Trophoblast cell (in vitro differentiated cells and primary cell): ENCODE data around the gene ADGRL1.
A peak's percentile ranks its signal among the peaks of the same experiment; 100 is the strongest.
"Not testable (repeated sequence)": the region's sequence is repeated elsewhere in the genome, so short reads cannot be mapped to it uniquely, and the experiment has no call there.

Experiments used
- DNase-seq, 2 donors: peaks; one replicate each; pipeline ENCODE4 v3.0.0-alpha.2; 2016
- H2AFZ ChIP-seq: 2 replicates; pipeline ENCODE4 v1.6.1; 2013; ENCODE audit warnings: low read length, moderate library complexity, mild to moderate bottlenecking; ENCODE audit not compliant: insufficient read depth, poor library complexity
- H2AK5ac ChIP-seq: 2 replicates; pipeline ENCODE4 v1.6.1; 2013; ENCODE audit warnings: mild to moderate bottlenecking, low read length
- H2BK120ac ChIP-seq: 2 replicates; pipeline ENCODE4 v1.6.1; 2013; ENCODE audit warnings: low read length, mild to moderate bottlenecking, moderate library complexity; ENCODE audit not compliant: insufficient read depth, poor library complexity
- H2BK12ac ChIP-seq: 2 replicates; pipeline ENCODE4 v1.6.1; 2013; ENCODE audit warnings: mild to moderate bottlenecking, low read length, moderate library complexity
- H2BK5ac ChIP-seq: 2 replicates; pipeline ENCODE4 v1.6.1; 2013; ENCODE audit warnings: low read length, low read depth, moderate library complexity, mild to moderate bottlenecking; ENCODE audit not compliant: poor library complexity
- H3K14ac ChIP-seq: 2 replicates; pipeline ENCODE4 v1.6.1; 2013; ENCODE audit warnings: mild to moderate bottlenecking, low read length
- H3K18ac ChIP-seq: 2 replicates; pipeline ENCODE4 v1.6.1; 2013; ENCODE audit warnings: mild to moderate bottlenecking, low read length
- H3K23ac ChIP-seq: 2 replicates; pipeline ENCODE4 v1.6.1; 2013; ENCODE audit warnings: low read length
- H3K27ac ChIP-seq: 2 replicates; pipeline ENCODE4 v1.5.1; 2013; ENCODE audit warnings: low read depth, mild to moderate bottlenecking, inconsistent platforms, low read length, moderate library complexity
- H3K27me3 ChIP-seq: 2 replicates; pipeline ENCODE4 v1.6.1; 2013; ENCODE audit warnings: inconsistent platforms, mild to moderate bottlenecking, low read length, moderate library complexity; ENCODE audit not compliant: insufficient read depth
- H3K36me3 ChIP-seq, 2 experiments: 1 replicate in 1 of 2; 2 replicates in 1 of 2; pipeline ENCODE4 v1.6.1; 2013; ENCODE audit warnings: low read length in 2 of 2, mild to moderate bottlenecking in 2 of 2, moderate library complexity in 1 of 2; ENCODE audit not compliant: insufficient read depth in 2 of 2, control insufficient read depth in 1 of 2
- H3K4ac ChIP-seq: 2 replicates; pipeline ENCODE4 v1.6.1; 2013; ENCODE audit warnings: low read depth, mild to moderate bottlenecking, low read length, moderate library complexity
- H3K4me1 ChIP-seq, 2 experiments: 1 replicate in 1 of 2; 2 replicates in 1 of 2; pipeline ENCODE4 v1.6.1; 2013; ENCODE audit warnings: low read length in 2 of 2, mild to moderate bottlenecking in 2 of 2, moderate library complexity in 1 of 2; ENCODE audit not compliant: insufficient read depth in 2 of 2, control insufficient read depth in 1 of 2
- H3K4me2 ChIP-seq: 2 replicates; pipeline ENCODE4 v1.6.1; 2013; ENCODE audit warnings: inconsistent platforms, mild to moderate bottlenecking, low read length, moderate library complexity
- H3K4me3 ChIP-seq: 2 replicates; pipeline ENCODE4 v1.5.1; 2013; ENCODE audit warnings: mild to moderate bottlenecking, low read depth, low read length, inconsistent platforms
- H3K79me1 ChIP-seq: one replicate; pipeline ENCODE4 v1.6.1; 2013; ENCODE audit warnings: low read length
- H3K79me2 ChIP-seq: 2 replicates; pipeline ENCODE4 v1.6.1; 2013; ENCODE audit warnings: low read length, mild to moderate bottlenecking; ENCODE audit not compliant: control insufficient read depth, insufficient read depth, poor library complexity
- H3K9ac ChIP-seq: 2 replicates; pipeline ENCODE4 v1.6.1; 2013; ENCODE audit warnings: mild to moderate bottlenecking, low read length
- H3K9me3 ChIP-seq: 2 replicates; pipeline ENCODE4 v1.6.1; 2013; ENCODE audit warnings: low read depth, mild to moderate bottlenecking, control low read depth, inconsistent platforms, low read length; ENCODE audit not compliant: insufficient read depth
- H4K12ac ChIP-seq: 2 replicates; pipeline ENCODE4 v1.6.1; 2013; ENCODE audit warnings: low read depth, mild to moderate bottlenecking, low read length, moderate library complexity
- H4K8ac ChIP-seq: 2 replicates; pipeline ENCODE4 v1.6.1; 2013; ENCODE audit warnings: low read depth, mild to moderate bottlenecking, low read length, moderate library complexity
- H4K91ac ChIP-seq: one replicate; pipeline ENCODE4 v1.6.1; 2013; ENCODE audit warnings: low read depth, mild to moderate bottlenecking, low read length, moderate library complexity
- WGBS: extraction: QIAGEN DNeasy Blood & Tissue Kit; methylation state at CpG from one replicate; pipeline ENCODE4 v1.1.7; 2013; ENCODE audit warnings: missing lambda C conversion rate; ENCODE audit not compliant: insufficient read length, insufficient coverage; ENCODE audit errors: extremely low coverage; 5-methylcytosine and 5-hydroxymethylcytosine counted together

ADGRL1 gene

DNA sequence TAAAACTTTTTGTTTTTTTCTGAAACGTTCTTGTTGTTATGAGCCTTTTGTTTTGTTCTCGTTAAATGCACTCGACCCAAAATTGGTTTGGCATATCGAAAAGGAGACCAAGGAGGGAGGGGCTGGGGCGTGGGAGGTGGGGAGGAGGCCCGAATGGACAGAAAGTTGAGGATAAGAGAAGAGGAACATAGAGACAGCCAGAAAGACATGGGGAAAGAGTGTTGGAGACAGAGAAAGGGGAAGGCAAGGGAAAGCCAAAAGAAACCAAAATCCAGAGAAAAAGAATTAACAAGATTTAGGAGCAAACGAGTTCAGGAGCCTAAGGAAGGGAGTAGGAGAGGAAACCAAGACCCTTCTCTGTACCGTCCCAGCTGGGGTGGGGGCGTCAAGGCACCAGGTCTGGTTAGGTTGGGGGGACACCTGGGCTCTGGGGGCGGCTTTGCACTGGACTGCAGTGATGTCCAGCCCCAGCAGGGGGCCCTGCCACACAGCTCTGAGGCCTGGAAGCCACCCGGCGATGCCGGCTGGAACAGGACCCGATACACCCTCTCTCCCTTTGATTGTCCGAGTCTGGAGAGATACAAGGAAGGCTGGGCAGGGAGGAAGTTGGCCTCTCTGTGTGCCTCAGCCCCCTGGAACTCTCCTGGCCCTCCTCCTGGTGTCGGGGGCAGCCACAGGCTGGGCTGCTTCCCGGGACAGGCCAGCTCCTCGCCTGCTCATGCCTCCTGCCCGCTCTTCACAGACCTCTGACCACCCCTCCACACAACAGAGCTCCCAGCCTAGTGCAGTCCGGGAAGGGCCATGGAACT is 58.0 kb downstream of the ADGRL1 start:
- H3K14ac ChIP-seq, result no peak overlapping the region
- no peak overlapping the region for H2BK5ac ChIP-seq
- no peaks in the 10 kb centered on the region for H3K79me2 ChIP-seq
- H3K27me3 ChIP-seq, result no peaks in the 10 kb centered on the region
- no peak overlapping the region for H4K8ac ChIP-seq
- no peaks in the 10 kb centered on the region for H3K36me3 ChIP-seq
- no peak overlapping the region for H2BK12ac ChIP-seq
- peak; percentile 10 to 53 for DNase-seq
- H3K23ac ChIP-seq, result no peak overlapping the region
- no peak overlapping the region for H3K4me2 ChIP-seq
- H3K4me3 ChIP-seq, result no peak overlapping the region
- no peak overlapping the region for H3K27ac ChIP-seq
- H3K9me3 ChIP-seq, result no peaks in the 10 kb centered on the region
- H2BK120ac ChIP-seq, result no peak overlapping the region
- no peak overlapping the region for H3K9ac ChIP-seq
- no peak overlapping the region for H4K12ac ChIP-seq
- no peak overlapping the region for H3K18ac ChIP-seq
- no peak overlapping the region for H4K91ac ChIP-seq
- H3K4me1 ChIP-seq, result peaks cover 7% of the 10 kb centered on the region in 2 experiments
- H3K79me1 ChIP-seq, result peaks cover 2% of the 10 kb centered on the region
- no peak overlapping the region for H2AFZ ChIP-seq
- H3K4ac ChIP-seq, result no peak overlapping the region
- no CpG with 5 or more reads among the region's 20 CpGs for WGBS
- no peak overlapping the region for H2AK5ac ChIP-seq

DNA sequence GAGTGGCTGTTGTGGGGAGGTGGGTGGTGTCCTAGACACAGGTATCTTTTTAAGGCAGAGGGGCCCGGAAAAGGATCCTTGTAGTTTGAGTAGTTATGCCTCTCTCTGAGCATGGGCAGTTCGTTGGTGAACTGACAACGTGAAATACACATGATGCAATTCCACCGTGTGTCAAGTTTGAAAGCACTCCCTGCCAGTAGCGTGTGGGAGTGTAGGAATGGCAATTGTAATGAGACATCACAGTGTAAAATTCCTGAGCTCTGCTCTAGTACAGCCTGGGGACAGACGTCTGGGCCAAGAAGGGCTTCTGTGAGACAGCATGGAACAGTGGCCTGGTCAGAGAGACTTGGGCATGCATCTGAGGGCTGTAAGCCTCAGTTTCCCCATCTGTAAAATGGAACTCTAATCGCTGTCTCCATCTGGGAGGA is 59.2 kb downstream of the ADGRL1 start:
- Histone ChIP-seq H3K79me2 (no peaks in the 10 kb centered on the region), H3K9me3 (no peaks in the 10 kb centered on the region), H3K18ac (no peak overlapping the region), H3K36me3 (no peaks in the 10 kb centered on the region), H2BK5ac (no peak overlapping the region), H4K8ac (no peak overlapping the region), H3K23ac (no peak overlapping the region), H3K4ac (no peak overlapping the region), H2AFZ (no peak overlapping the region), H3K14ac (no peak overlapping the region), H2BK12ac (no peak overlapping the region), H3K27ac (no peak overlapping the region), H4K12ac (no peak overlapping the region), H3K4me2 (no peak overlapping the region), H2AK5ac (peak overlapping the region; percentile 36), H3K27me3 (no peaks in the 10 kb centered on the region), H3K79me1 (peaks cover 2% of the 10 kb centered on the region), H3K4me3 (no peak overlapping the region), H4K91ac (peak overlapping the region; percentile 26), H3K4me1 (peaks cover 7% of the 10 kb centered on the region in 2 experiments), H2BK120ac (no peak overlapping the region), H3K9ac (no peak overlapping the region)
- peak; percentile 88 to 90 for DNase-seq
- no CpG with 5 or more reads among the region's 7 CpGs for WGBS

DNA sequence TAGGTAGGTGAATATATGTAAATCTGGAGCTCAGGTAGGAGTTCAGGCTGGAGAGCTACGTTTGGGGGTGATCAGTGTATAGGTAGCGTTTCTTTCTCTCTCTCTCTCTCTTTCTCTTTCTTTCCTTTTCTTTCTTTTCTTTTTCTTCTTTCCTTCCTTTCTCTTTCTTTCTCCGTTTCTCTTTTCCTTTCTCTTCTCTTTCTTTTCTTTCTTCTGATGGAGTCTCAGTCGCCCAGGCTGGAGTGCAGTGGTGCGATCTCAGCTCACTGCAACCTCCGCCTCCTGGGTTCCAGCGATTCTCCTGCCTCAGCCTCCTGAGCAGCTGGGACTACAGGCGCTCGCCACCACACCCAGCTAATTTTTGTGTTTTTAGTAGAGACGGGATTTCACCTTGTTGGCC is 59.8 kb downstream of the ADGRL1 start:
- not testable (repeated sequence) for H3K27ac ChIP-seq, H3K79me1 ChIP-seq, H3K18ac ChIP-seq, H3K4ac ChIP-seq, H3K36me3 ChIP-seq, H3K4me3 ChIP-seq, DNase-seq, H2BK5ac ChIP-seq, H2AK5ac ChIP-seq, H2AFZ ChIP-seq, H3K4me1 ChIP-seq, H3K79me2 ChIP-seq, H2BK120ac ChIP-seq, H3K4me2 ChIP-seq, H3K14ac ChIP-seq, H4K8ac ChIP-seq, H3K9ac ChIP-seq, H2BK12ac ChIP-seq, H4K91ac ChIP-seq, H4K12ac ChIP-seq, H3K9me3 ChIP-seq, H3K23ac ChIP-seq, H3K27me3 ChIP-seq
- no CpG with 5 or more reads among the region's 10 CpGs for WGBS

DNA sequence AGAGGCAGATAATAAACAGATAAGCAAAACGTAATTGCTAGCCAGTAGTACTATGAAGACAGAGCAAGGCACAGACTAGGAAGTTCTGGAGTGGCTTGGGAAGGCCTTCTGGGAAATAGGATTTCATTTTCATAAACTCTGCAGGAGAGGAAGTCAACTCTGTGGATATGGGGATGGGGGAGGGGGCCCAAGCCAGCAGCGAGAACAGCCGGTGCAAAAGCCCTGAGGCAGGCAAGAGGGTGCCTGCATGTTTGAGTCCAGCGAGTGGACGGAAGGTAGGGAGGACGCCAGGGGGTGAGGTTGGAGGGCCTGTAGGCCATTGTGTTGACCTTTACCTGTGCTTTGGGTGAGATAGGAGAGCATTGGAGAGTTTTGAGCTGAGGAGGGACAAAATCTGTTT is 60.6 kb downstream of the ADGRL1 start:
- Histone ChIP-seq H3K14ac (no peak overlapping the region), H3K9ac (no peak overlapping the region), H2BK5ac (no peak overlapping the region), H3K4me3 (no peak overlapping the region), H3K27me3 (no peaks in the 10 kb centered on the region), H3K18ac (no peak overlapping the region), H3K36me3 (no peaks in the 10 kb centered on the region), H3K9me3 (no peaks in the 10 kb centered on the region), H2AFZ (no peak overlapping the region), H2BK120ac (no peak overlapping the region), H4K91ac (no peak overlapping the region), H3K4ac (no peak overlapping the region), H2AK5ac (no peak overlapping the region), H4K8ac (no peak overlapping the region), H3K79me2 (no peaks in the 10 kb centered on the region), H3K4me1 (peaks cover 7% of the 10 kb centered on the region in 2 experiments), H2BK12ac (no peak overlapping the region), H3K27ac (no peak overlapping the region), H3K4me2 (no peak overlapping the region), H4K12ac (no peak overlapping the region), H3K23ac (no peak overlapping the region), H3K79me1 (peaks cover 2% of the 10 kb centered on the region)
- WGBS, result no CpG with 5 or more reads among the region's 6 CpGs
- DNase-seq, result peak; percentile 64 to 75
